ENCODE results near the gene GYS2.

GYS2 gene

GRCh38 chr12:21551841-21552465 lies 52.7 kb downstream of the GYS2 start:
- DNase-seq = no peak

GRCh38 chr12:21547437-21547836 lies 57.2 kb downstream of the GYS2 start:
- no peak for DNase-seq

GRCh38 chr12:21546716-21547115 lies 57.9 kb downstream of the GYS2 start:
- no peak for DNase-seq

- no peak for DNase-seq
Observed at GRCh38 chr12:21545557-21545956, 59.1 kb downstream of the GYS2 start.

GRCh38 chr12:21543151-21543550 lies 61.5 kb downstream of the GYS2 start:
- DNase-seq = no peak

- DNase-seq = no peak
Observed at GRCh38 chr12:21542403-21542802, 62.2 kb downstream of the GYS2 start.

GRCh38 chr12:21541773-21542172 lies 62.9 kb downstream of the GYS2 start:
- DNase-seq = no peak

GRCh38 chr12:21539797-21540196 lies 64.8 kb downstream of the GYS2 start:
- no peak for DNase-seq

GRCh38 chr12:21538061-21538653 lies 66.5 kb downstream of the GYS2 start:
- no peak for DNase-seq

- DNase-seq = no peak
Observed at GRCh38 chr12:21529456-21529855, 75.2 kb downstream of the GYS2 start.

- DNase-seq = no peak
Observed at GRCh38 chr12:21528953-21529352, 75.7 kb downstream of the GYS2 start.

GRCh38 chr12:21527451-21528180 lies 77.0 kb downstream of the GYS2 start:
- DNase-seq = no peak

- DNase-seq = no peak
Observed at GRCh38 chr12:21526721-21527345, 77.8 kb downstream of the GYS2 start.

- no peak for DNase-seq
Observed at GRCh38 chr12:21526053-21526452, 78.6 kb downstream of the GYS2 start, which contains the start of gene SPX. TSS of gene SPX (plus strand) at chr12:21526296. CDS start at chr12:21526473, 177 bp downstream.

GRCh38 chr12:21523148-21523547 lies 81.5 kb downstream of the GYS2 start:
- DNase-seq = no peak

- DNase-seq = no peak
Observed at GRCh38 chr12:21521541-21521940, 83.1 kb downstream of the GYS2 start.

- DNase-seq = no peak
Observed at GRCh38 chr12:21518451-21518850, 86.2 kb downstream of the GYS2 start.

- DNase-seq = no peak
Observed at GRCh38 chr12:21516281-21516680, 88.4 kb downstream of the GYS2 start.

GRCh38 chr12:21509768-21510167 lies 94.9 kb downstream of the GYS2 start:
- no peak for DNase-seq

GRCh38 chr12:21507849-21508248 lies 96.8 kb downstream of the GYS2 start:
- DNase-seq = no peak

GRCh38 chr12:21505888-21506287 lies 98.8 kb downstream of the GYS2 start:
- no peak for DNase-seq

- no peak for DNase-seq
Observed at GRCh38 chr12:21502872-21503271, 101.8 kb downstream of the GYS2 start.

- DNase-seq = peak; percentile 56
Observed at GRCh38 chr12:21502164-21502496, 102.5 kb downstream of the GYS2 start.
